Measurements from ENCODE around the gene JAZF1. TPM values are rescaled to one million over a fixed set of nuclear protein-coding genes. Genes with fewer than 3 reads are reported as not detected.

Gene JAZF1
- total and polyA plus RNA-seq, 2 experiments from 2014 or later, result 9.5 to 12.1 TPM

- TF ChIP-seq CTCF (IDR thresholded peaks at IDR 0.05; ENCODE audit: poor library complexity) (peak; percentile 11), EZH2 (IDR thresholded peaks at IDR 0.05; ENCODE audit: borderline replicate concordance) (no peak), EZH2phosphoT487 (IDR thresholded peaks at IDR 0.05; ENCODE audit: low read depth, severe bottlenecking, unreplicated experiment) (no peak)
- no peaks in the 10 kb centered on the region for H3K36me3 ChIP-seq (replicated peaks; ENCODE audit: insufficient read depth, low read depth)
- H3K27ac ChIP-seq, result no peak overlapping the region
- H3K9me3 ChIP-seq (ENCODE audit: low read depth), result no peaks in the 10 kb centered on the region
- H4K20me1 ChIP-seq (ENCODE audit: insufficient read depth, poor library complexity, severe bottlenecking), result no peaks in the 10 kb centered on the region
- no peaks in the 10 kb centered on the region for H3K27me3 ChIP-seq
- H3K4me1 ChIP-seq (ENCODE audit: insufficient read depth), result no peaks in the 10 kb centered on the region
- peak; percentile 19 for DNase-seq (ENCODE audit: low spot score)
- H3K79me2 ChIP-seq, result no peaks in the 10 kb centered on the region
- WGBS (ENCODE audit: low lambda C conversion rate, missing lambda C conversion rate), result 73% methylated on average over 3 of the region's 3 CpGs
- no peak overlapping the region for H2AFZ ChIP-seq
- no peaks in the 10 kb centered on the region for H3K9me2 ChIP-seq (replicated peaks; ENCODE audit: insufficient read depth)
- no peak overlapping the region for H3K4me3 ChIP-seq
- peak overlapping the region; percentile 18 for H3K4me2 ChIP-seq
Observed at GRCh38 chr7:28144266-28144665, 36.3 kb downstream of the JAZF1 start.

GRCh38 chr7:28142650-28143049 is 37.9 kb downstream of the JAZF1 start:
- Histone ChIP-seq H3K27ac (no peak overlapping the region), H3K9me2 (replicated peaks; ENCODE audit: insufficient read depth) (no peaks in the 10 kb centered on the region), H3K4me2 (no peak overlapping the region), H3K79me2 (no peaks in the 10 kb centered on the region), H3K9me3 (ENCODE audit: low read depth) (no peaks in the 10 kb centered on the region), H3K4me3 (no peak overlapping the region), H4K20me1 (ENCODE audit: insufficient read depth, poor library complexity, severe bottlenecking) (no peaks in the 10 kb centered on the region), H3K27me3 (no peaks in the 10 kb centered on the region), H2AFZ (no peak overlapping the region), H3K4me1 (ENCODE audit: insufficient read depth) (no peaks in the 10 kb centered on the region), H3K36me3 (replicated peaks; ENCODE audit: insufficient read depth, low read depth) (no peaks in the 10 kb centered on the region)
- no peak for TF ChIP-seq CTCF (IDR thresholded peaks at IDR 0.05; ENCODE audit: poor library complexity)
- TF ChIP-seq EZH2phosphoT487 (IDR thresholded peaks at IDR 0.05; ENCODE audit: low read depth, severe bottlenecking, unreplicated experiment), result no peak
- TF ChIP-seq EZH2 (IDR thresholded peaks at IDR 0.05; ENCODE audit: borderline replicate concordance), result no peak
- no peak for DNase-seq (ENCODE audit: low spot score)
- WGBS (ENCODE audit: low lambda C conversion rate, missing lambda C conversion rate), result 83% methylated on average over 3 of the region's 3 CpGs

- H3K4me2 ChIP-seq, result no peak overlapping the region
- no peaks in the 10 kb centered on the region for H3K27me3 ChIP-seq
- H3K36me3 ChIP-seq (replicated peaks; ENCODE audit: insufficient read depth, low read depth), result no peaks in the 10 kb centered on the region
- no peaks in the 10 kb centered on the region for H4K20me1 ChIP-seq (ENCODE audit: insufficient read depth, poor library complexity, severe bottlenecking)
- H3K9me2 ChIP-seq (replicated peaks; ENCODE audit: insufficient read depth), result no peaks in the 10 kb centered on the region
- peaks cover 1% of the 10 kb centered on the region for H3K4me1 ChIP-seq (ENCODE audit: insufficient read depth)
- WGBS (ENCODE audit: low lambda C conversion rate, missing lambda C conversion rate), result 76% methylated on average over 1 of the region's 1 CpG
- no peaks in the 10 kb centered on the region for H3K9me3 ChIP-seq (ENCODE audit: low read depth)
- no peak for TF ChIP-seq EZH2 (IDR thresholded peaks at IDR 0.05; ENCODE audit: borderline replicate concordance)
- no peak for TF ChIP-seq EZH2phosphoT487 (IDR thresholded peaks at IDR 0.05; ENCODE audit: low read depth, severe bottlenecking, unreplicated experiment)
- no peak for TF ChIP-seq CTCF (IDR thresholded peaks at IDR 0.05; ENCODE audit: poor library complexity)
- H3K79me2 ChIP-seq, result no peaks in the 10 kb centered on the region
- no peak for DNase-seq (ENCODE audit: low spot score)
- H3K27ac ChIP-seq, result no peak overlapping the region
- no peak overlapping the region for H3K4me3 ChIP-seq
- H2AFZ ChIP-seq, result no peak overlapping the region
Observed at GRCh38 chr7:28140979-28141378, 39.6 kb downstream of the JAZF1 start.

GRCh38 chr7:28138837-28139236 is 41.8 kb downstream of the JAZF1 start:
- Histone ChIP-seq H3K36me3 (replicated peaks; ENCODE audit: insufficient read depth, low read depth) (no peaks in the 10 kb centered on the region), H3K9me3 (ENCODE audit: low read depth) (no peaks in the 10 kb centered on the region), H2AFZ (no peak overlapping the region), H3K9me2 (replicated peaks; ENCODE audit: insufficient read depth) (no peaks in the 10 kb centered on the region), H3K4me2 (no peak overlapping the region), H3K4me1 (ENCODE audit: insufficient read depth) (peaks cover 10% of the 10 kb centered on the region), H3K4me3 (no peak overlapping the region), H3K79me2 (no peaks in the 10 kb centered on the region), H3K27me3 (no peaks in the 10 kb centered on the region), H4K20me1 (ENCODE audit: insufficient read depth, poor library complexity, severe bottlenecking) (no peaks in the 10 kb centered on the region), H3K27ac (no peak overlapping the region)
- TF ChIP-seq CTCF (IDR thresholded peaks at IDR 0.05; ENCODE audit: poor library complexity) (no peak), EZH2phosphoT487 (IDR thresholded peaks at IDR 0.05; ENCODE audit: low read depth, severe bottlenecking, unreplicated experiment) (no peak), EZH2 (IDR thresholded peaks at IDR 0.05; ENCODE audit: borderline replicate concordance) (no peak)
- no peak for DNase-seq (ENCODE audit: low spot score)
- WGBS (ENCODE audit: low lambda C conversion rate, missing lambda C conversion rate), result 93% methylated on average over 2 of the region's 2 CpGs

Data from hepatocyte (in vitro differentiated cells).